Stomach (tissue), 9 donors: ENCODE measurements around the gene LCN12. TPM values are rescaled to one million over a fixed set of nuclear protein-coding genes. Genes with fewer than 3 reads are reported as not detected.

Experiments
- DNase-seq, 2 donors: peaks; one replicate each; pipeline versions ENCODE4 v3.0.0 to v3.0.0-alpha.2; 2013 to 2019
- H3K27ac ChIP-seq, 5 donors: fragments of 200-600 bp in 4 of 5; sonication (generic) in 4 of 5; one replicate each; pipeline ENCODE4 v1.5.1; 2013 to 2019; ENCODE audit warnings: mild to moderate bottlenecking in 1 of 5, moderate library complexity in 1 of 5
- H3K27me3 ChIP-seq, 3 donors: fragments of 200-600 bp; sonication (generic); one replicate each; pipeline ENCODE4 v1.5.1; 2017 to 2019; ENCODE audit warnings: mixed run types in 1 of 3
- H3K36me3 ChIP-seq, 4 donors: fragments of 200-600 bp; sonication (generic); 1 replicate in 3 of 4; 2 replicates in 1 of 4; pipeline ENCODE4 v1.5.1; 2016 to 2019
- H3K4me1 ChIP-seq, 4 donors: fragments of 200-600 bp; sonication (generic); one replicate each; pipeline ENCODE4 v1.5.1; 2016 to 2019
- H3K4me3 ChIP-seq, 4 donors: fragments of 200-600 bp; sonication (generic) in 3 of 4; one replicate each; pipeline ENCODE4 v1.5.1; 2016 to 2019; ENCODE audit warnings: mild to moderate bottlenecking in 1 of 4
- H3K9me3 ChIP-seq, 4 donors: fragments of 200-600 bp; sonication (generic); one replicate each; pipeline ENCODE4 v1.5.1; 2016 to 2019
- CTCF ChIP-seq, 7 experiments: fragments of 450-650 bp in 4 of 7; fragments of 200-600 bp in 3 of 7; sonication (generic) in 3 of 7; IDR thresholded peaks; one replicate each; pipeline ENCODE4 v1.5.1; 2016 to 2019; ENCODE audit warnings: antibody characterized with exemption in 7 of 7, control low read depth in 2 of 7, mild to moderate bottlenecking in 1 of 7
- EP300 ChIP-seq: sonication (generic); formaldehyde crosslinking; IDR thresholded peaks from one replicate; pipeline ENCODE4 v1.6.1; 2017; ENCODE audit warnings: antibody characterized with exemption
- POLR2A ChIP-seq, 4 donors: fragments of 450-650 bp; IDR thresholded peaks; one replicate each; pipeline ENCODE4 v1.6.1; 2016; ENCODE audit warnings: antibody characterized with exemption in 4 of 4, control low read depth in 2 of 4, mild to moderate bottlenecking in 1 of 4, moderate library complexity in 1 of 4
- POLR2AphosphoS5 ChIP-seq, 3 donors: sonication (generic); formaldehyde crosslinking; IDR thresholded peaks; one replicate each; pipeline ENCODE4 v1.6.1; 2016; ENCODE audit warnings: antibody characterized with exemption in 3 of 3
- WGBS, 5 donors: extraction: QIAGEN DNeasy Blood & Tissue Kit in 3 of 5; methylation state at CpG; one replicate each; pipeline versions ENCODE4 v1.1.5 to v1.1.7; 2013 to 2018; 5-methylcytosine and 5-hydroxymethylcytosine counted together
- intact Hi-C: fragments of 100-400 bp; cut with DNase I; formaldehyde crosslinking; loops from one replicate; pipeline ENCODE4 v1.15.1; 2023; ENCODE audit warnings: low total_unique reads
- polyA plus RNA-seq, 3 donors: library from polyadenylated mRNA; stranded (reverse); fragments of 200-250 nt; gene quantifications; one replicate each; pipeline ENCODE4 v1.2.3, GENCODE V29; 2013
- total RNA-seq, 5 donors: library from RNA; depleted of rRNA; stranded (reverse); fragments of >200 nt; gene quantifications; one replicate each; pipeline versions ENCODE4 v1.1.0 to v1.2.3, GENCODE V29; 2014 to 2016
- donor health status: healthy with polysubstance abuse.
- donor health status: Bipolar disorder and iron deficiency.
- donor health status: healthy.

Gene LCN12
- total and polyA plus RNA-seq, 8 donors = 0.73 to 6.3 (median 2.3) TPM; not detected in 3

GRCh38 chr9:136937186-136938001 lies 14.7 kb upstream of the LCN12 start:
- DNase-seq = no peak
- intact Hi-C loops = no loop called here
- no peaks in the 10 kb centered on the region for H3K9me3 ChIP-seq
- no peak for TF ChIP-seq POLR2A (IDR thresholded peaks at IDR 0.05)
- no peak for TF ChIP-seq CTCF (IDR thresholded peaks at IDR 0.05)
- TF ChIP-seq POLR2AphosphoS5 (IDR thresholded peaks at IDR 0.05) = no peak
- TF ChIP-seq EP300 = no peak
- peaks cover 28 to 46% (median 40%) of the 10 kb centered on the region in 4 donors for H3K36me3 ChIP-seq
- no peaks in the 10 kb centered on the region for H3K27me3 ChIP-seq
- no peak overlapping the region for H3K4me3 ChIP-seq
- no peak overlapping the region for H3K27ac ChIP-seq
- 86 to 96% (median 89%) methylated on average over 14 to 15 of the region's 15 CpGs for WGBS, 5 donors
- H3K4me1 ChIP-seq = peaks cover 0 to 10% (median 6%) of the 10 kb centered on the region in 4 donors

- Histone ChIP-seq H3K36me3 (peaks cover 35 to 55% (median 48%) of the 10 kb centered on the region in 4 donors), H3K4me1 (peaks cover 13 to 25% (median 22%) of the 10 kb centered on the region in 4 donors)
- WGBS, 5 donors = 87 to 91% (median 90%) methylated on average over 17 to 28 of the region's 28 CpGs
Observed at GRCh38 chr9:136939431-136939995, 12.6 kb upstream of the LCN12 start.

GRCh38 chr9:136939996-136940525 lies 12.0 kb upstream of the LCN12 start:
- Histone ChIP-seq H3K27ac (no peak overlapping the region), H3K4me1 (peaks cover 16 to 29% (median 26%) of the 10 kb centered on the region in 4 donors), H3K4me3 (no peak overlapping the region), H3K9me3 (no peaks in the 10 kb centered on the region), H3K27me3 (no peaks in the 10 kb centered on the region), H3K36me3 (peaks cover 35 to 55% (median 48%) of the 10 kb centered on the region in 4 donors)
- intact Hi-C loops = loop anchor here (10.0 kb wide), 1 partner anchor 85 kb away; the partner anchor contains the start of gene MAMDC4
- WGBS, 5 donors = 55 to 75% (median 64%) methylated on average over 14 to 16 of the region's 16 CpGs
- peak in 1 of 2 donors; percentile 2 for DNase-seq
- TF ChIP-seq POLR2A (IDR thresholded peaks at IDR 0.05) (no peak), EP300 (no peak), CTCF (IDR thresholded peaks at IDR 0.05) (no peak), POLR2AphosphoS5 (IDR thresholded peaks at IDR 0.05) (no peak)

More at GRCh38 chr9:136939431-136939995, 12.6 kb upstream of the LCN12 start:
- Histone ChIP-seq H3K27me3 (no peaks in the 10 kb centered on the region), H3K27ac (no peak overlapping the region), H3K9me3 (no peaks in the 10 kb centered on the region), H3K4me3 (no peak overlapping the region)
- DNase-seq = no peak
- intact Hi-C loops = no loop called here
- TF ChIP-seq CTCF (IDR thresholded peaks at IDR 0.05) (no peak), POLR2A (IDR thresholded peaks at IDR 0.05) (no peak), POLR2AphosphoS5 (IDR thresholded peaks at IDR 0.05) (no peak), EP300 (no peak)

GRCh38 chr9:136940526-136941230 lies 11.4 kb upstream of the LCN12 start:
- H3K36me3 ChIP-seq = peaks cover 35 to 55% (median 48%) of the 10 kb centered on the region in 4 donors

More at GRCh38 chr9:136940526-136941230, 11.4 kb upstream of the LCN12 start:
- Histone ChIP-seq H3K27ac (no peak overlapping the region), H3K4me1 (peaks cover 17 to 32% (median 30%) of the 10 kb centered on the region in 4 donors), H3K27me3 (no peaks in the 10 kb centered on the region), H3K4me3 (no peak overlapping the region), H3K9me3 (no peaks in the 10 kb centered on the region)
- DNase-seq = peak in 1 of 2 donors; percentile 9
- intact Hi-C loops = loop anchor here (10.0 kb wide), 1 partner anchor 86 kb away; the partner anchor contains the start of gene MAMDC4
- no peak for TF ChIP-seq EP300
- TF ChIP-seq POLR2A (IDR thresholded peaks at IDR 0.05) = no peak
- no peak for TF ChIP-seq CTCF (IDR thresholded peaks at IDR 0.05)
- no peak for TF ChIP-seq POLR2AphosphoS5 (IDR thresholded peaks at IDR 0.05)
- WGBS, 5 donors = 90 to 96% (median 93%) methylated on average over 24 to 42 of the region's 42 CpGs
